ENCODE measurements around the gene OLFM1. TPM values are rescaled to one million over a fixed set of nuclear protein-coding genes. Genes with fewer than 3 reads are reported as not detected.

OLFM1 gene
- total RNA-seq, 2 donors from 2014 or later: 11.0 to 23.2 TPM

DNA sequence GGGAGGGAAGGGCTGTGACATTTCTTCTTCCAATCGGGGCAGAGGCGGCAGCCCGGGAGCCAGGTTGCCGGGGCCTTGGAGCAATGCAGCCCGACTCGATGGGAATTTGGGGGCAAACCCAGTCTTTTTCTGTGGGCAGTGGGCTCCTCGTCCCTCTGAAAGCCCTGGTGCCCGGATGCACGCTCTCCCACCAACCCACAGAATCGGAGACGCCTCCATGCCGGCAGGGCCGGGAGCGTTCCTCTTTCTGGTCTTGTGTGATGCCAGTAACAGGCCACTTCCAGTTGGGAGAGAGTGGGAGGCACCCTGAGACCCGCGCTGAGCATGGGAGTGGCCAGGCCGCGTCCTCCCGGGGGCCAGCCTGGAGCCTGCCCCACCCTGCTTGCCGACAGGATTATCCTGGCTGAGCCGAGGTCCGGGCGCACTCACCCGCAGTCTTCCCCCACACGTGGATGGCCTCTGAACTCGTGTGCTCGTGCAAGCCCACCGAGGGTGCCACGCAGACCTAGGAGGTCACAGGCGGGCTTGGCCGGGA is 17.8 kb downstream of the OLFM1 start:
- Mint-ChIP-seq H3K36me3 (ENCODE audit: low read depth) (no peaks in the 10 kb centered on the region), H3K4me1 (peaks cover 24% of the 10 kb centered on the region), H3K27ac (no peak overlapping the region), H3K9me3 (no peaks in the 10 kb centered on the region), H3K4me3 (no peak overlapping the region), H3K27me3 (ENCODE audit: insufficient read depth) (no peaks in the 10 kb centered on the region)
- Histone ChIP-seq H3K9me3 (ENCODE audit: control insufficient read depth, low read length) (no peaks in the 10 kb centered on the region), H3K9ac (ENCODE audit: extremely low read depth, low read length, poor library complexity, severe bottlenecking) (no peak overlapping the region), H3K4me1 (ENCODE audit: control insufficient read depth, insufficient read depth, low read length) (no peaks in the 10 kb centered on the region), H3K27ac (ENCODE audit: low read depth, low read length) (no peak overlapping the region), H3K4me3 (ENCODE audit: low read length) (no peak overlapping the region), H3K27me3 (ENCODE audit: control insufficient read depth, insufficient read depth, low read length, poor library complexity, severe bottlenecking) (no peaks in the 10 kb centered on the region), H3K36me3 (ENCODE audit: control insufficient read depth, insufficient read depth, low read length) (no peaks in the 10 kb centered on the region)
- TF ChIP-seq, protein P1, sequence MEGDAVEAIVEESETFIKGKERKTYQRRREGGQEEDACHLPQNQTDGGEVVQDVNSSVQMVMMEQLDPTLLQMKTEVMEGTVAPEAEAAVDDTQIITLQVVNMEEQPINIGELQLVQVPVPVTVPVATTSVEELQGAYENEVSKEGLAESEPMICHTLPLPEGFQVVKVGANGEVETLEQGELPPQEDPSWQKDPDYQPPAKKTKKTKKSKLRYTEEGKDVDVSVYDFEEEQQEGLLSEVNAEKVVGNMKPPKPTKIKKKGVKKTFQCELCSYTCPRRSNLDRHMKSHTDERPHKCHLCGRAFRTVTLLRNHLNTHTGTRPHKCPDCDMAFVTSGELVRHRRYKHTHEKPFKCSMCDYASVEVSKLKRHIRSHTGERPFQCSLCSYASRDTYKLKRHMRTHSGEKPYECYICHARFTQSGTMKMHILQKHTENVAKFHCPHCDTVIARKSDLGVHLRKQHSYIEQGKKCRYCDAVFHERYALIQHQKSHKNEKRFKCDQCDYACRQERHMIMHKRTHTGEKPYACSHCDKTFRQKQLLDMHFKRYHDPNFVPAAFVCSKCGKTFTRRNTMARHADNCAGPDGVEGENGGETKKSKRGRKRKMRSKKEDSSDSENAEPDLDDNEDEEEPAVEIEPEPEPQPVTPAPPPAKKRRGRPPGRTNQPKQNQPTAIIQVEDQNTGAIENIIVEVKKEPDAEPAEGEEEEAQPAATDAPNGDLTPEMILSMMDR (conservative IDR thresholded peaks at IDR 0.05): no peak
- DNase-seq: no peak
- WGBS, 2 experiments (ENCODE audit: insufficient coverage in 1 of 2, insufficient read length in 1 of 2): 91 to 96% methylated on average over 12 to 31 of the region's 31 CpGs

- Mint-ChIP-seq H3K27ac (no peak overlapping the region), H3K27me3 (ENCODE audit: insufficient read depth) (no peaks in the 10 kb centered on the region), H3K36me3 (ENCODE audit: low read depth) (no peaks in the 10 kb centered on the region), H3K9me3 (no peaks in the 10 kb centered on the region), H3K4me3 (no peak overlapping the region), H3K4me1 (peaks cover 18% of the 10 kb centered on the region)
- Histone ChIP-seq H3K4me3 (ENCODE audit: low read length) (no peak overlapping the region), H3K27me3 (ENCODE audit: control insufficient read depth, insufficient read depth, low read length, poor library complexity, severe bottlenecking) (no peaks in the 10 kb centered on the region), H3K36me3 (ENCODE audit: control insufficient read depth, insufficient read depth, low read length) (no peaks in the 10 kb centered on the region), H3K9me3 (ENCODE audit: control insufficient read depth, low read length) (no peaks in the 10 kb centered on the region), H3K27ac (ENCODE audit: low read depth, low read length) (no peak overlapping the region), H3K9ac (ENCODE audit: extremely low read depth, low read length, poor library complexity, severe bottlenecking) (no peak overlapping the region), H3K4me1 (ENCODE audit: control insufficient read depth, insufficient read depth, low read length) (no peaks in the 10 kb centered on the region)
- WGBS, 2 experiments (ENCODE audit: insufficient coverage in 1 of 2, insufficient read length in 1 of 2): 91% methylated on average over 8 to 21 of the region's 21 CpGs
- no peak for DNase-seq
- TF ChIP-seq, protein P1 (conservative IDR thresholded peaks at IDR 0.05): no peak
These were observed 18.5 kb downstream of the OLFM1 start for GRCh38 chr9:135105938-135106491.

DNA sequence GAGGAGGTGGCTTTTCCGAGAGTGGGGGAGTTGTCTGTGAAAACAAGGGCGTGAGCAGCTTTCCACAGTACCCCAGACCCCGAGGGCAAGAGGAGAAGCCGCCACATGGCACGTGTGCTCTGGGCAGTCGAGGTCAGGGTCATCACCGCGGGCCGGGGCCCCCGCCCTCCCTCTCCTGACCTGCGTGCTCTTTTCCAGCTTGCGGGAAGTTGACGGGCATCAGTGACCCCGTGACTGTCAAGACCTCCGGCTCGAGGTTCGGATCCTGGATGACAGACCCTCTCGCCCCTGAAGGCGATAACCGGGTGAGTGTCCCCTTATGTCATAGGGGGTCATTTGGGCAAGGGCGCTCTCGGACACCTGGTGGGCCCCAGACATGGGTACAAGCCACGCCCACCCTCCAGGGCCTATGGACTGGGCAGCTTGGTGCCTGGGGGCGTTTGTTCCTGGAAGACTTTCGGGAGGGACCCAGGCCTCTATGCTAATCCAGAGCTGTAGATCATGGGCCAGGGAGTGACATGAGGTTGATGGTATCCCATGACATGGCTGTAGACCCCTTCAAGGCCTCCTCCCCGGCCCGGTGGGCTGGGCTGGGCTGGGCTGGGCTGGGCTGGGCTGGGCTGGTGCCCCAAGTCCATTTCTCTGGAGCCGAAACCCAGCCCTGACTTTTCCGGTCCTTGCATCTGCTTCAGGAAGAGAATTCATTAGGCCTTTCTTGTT is 19.2 kb downstream of the OLFM1 start:
- no peak overlapping the region for H3K27ac Mint-ChIP-seq

More for the DNA sequence above, 19.2 kb downstream of the OLFM1 start:
- Mint-ChIP-seq H3K27me3 (ENCODE audit: insufficient read depth) (no peaks in the 10 kb centered on the region), H3K36me3 (ENCODE audit: low read depth) (no peaks in the 10 kb centered on the region), H3K4me3 (no peak overlapping the region), H3K9me3 (no peaks in the 10 kb centered on the region), H3K4me1 (peaks cover 18% of the 10 kb centered on the region)
- DNase-seq: no peak
- Histone ChIP-seq H3K4me3 (ENCODE audit: low read length) (no peak overlapping the region), H3K27ac (ENCODE audit: low read depth, low read length) (no peak overlapping the region), H3K9ac (ENCODE audit: extremely low read depth, low read length, poor library complexity, severe bottlenecking) (no peak overlapping the region), H3K36me3 (ENCODE audit: control insufficient read depth, insufficient read depth, low read length) (no peaks in the 10 kb centered on the region), H3K27me3 (ENCODE audit: control insufficient read depth, insufficient read depth, low read length, poor library complexity, severe bottlenecking) (no peaks in the 10 kb centered on the region), H3K4me1 (ENCODE audit: control insufficient read depth, insufficient read depth, low read length) (no peaks in the 10 kb centered on the region), H3K9me3 (ENCODE audit: control insufficient read depth, low read length) (no peaks in the 10 kb centered on the region)
- 91 to 93% methylated on average over 20 to 29 of the region's 29 CpGs for WGBS, 2 experiments (ENCODE audit: insufficient coverage in 1 of 2, insufficient read length in 1 of 2)
- TF ChIP-seq, protein P1 (conservative IDR thresholded peaks at IDR 0.05): no peak
